Fibroblast of lung (primary cell): ENCODE measurements around the gene FLNB. TPM values are rescaled to one million over a fixed set of nuclear protein-coding genes. Genes with fewer than 3 reads are reported as not detected.

Source experiments
- DNase-seq, 2 donors: peaks; one replicate each; pipeline versions ENCODE4 v3.0.0 to v3.0.0-alpha.2; 2010; ENCODE audit warnings: low read depth in 2 of 2
- H2AFZ ChIP-seq: 2 replicates; pipeline ENCODE4 v1.5.1; 2012; ENCODE audit warnings: low read length, control low read depth, inconsistent platforms
- H3K27ac ChIP-seq: 2 replicates; pipeline ENCODE4 v1.5.1; 2011; ENCODE audit warnings: low read length, control low read depth; ENCODE audit not compliant: insufficient read depth
- H3K27me3 ChIP-seq: 2 replicates; pipeline ENCODE4 v1.5.1; 2011; ENCODE audit warnings: mild to moderate bottlenecking, low read length; ENCODE audit not compliant: control insufficient read depth, insufficient read depth
- H3K36me3 ChIP-seq: 2 replicates; pipeline ENCODE4 v1.5.1; 2011; ENCODE audit warnings: low read length; ENCODE audit not compliant: control insufficient read depth, insufficient read depth
- H3K4me1 ChIP-seq: 2 replicates; pipeline ENCODE4 v1.5.1; 2011; ENCODE audit warnings: low read length; ENCODE audit not compliant: control insufficient read depth, insufficient read depth; ENCODE audit errors: extremely low read depth
- H3K4me2 ChIP-seq: 2 replicates; pipeline ENCODE4 v1.5.1; 2011; ENCODE audit warnings: low read length, control low read depth; ENCODE audit not compliant: insufficient read depth; ENCODE audit errors: extremely low read depth
- H3K4me3 ChIP-seq, 4 experiments: fragments of 200-600 bp in 1 of 4; sonication (generic) in 1 of 4; replicated peaks in 1 of 4; 2 replicates each; pipeline ENCODE4 v1.5.1; 2011 to 2016; ENCODE audit warnings: low read length in 4 of 4, low read depth in 3 of 4, mild to moderate bottlenecking in 3 of 4, control low read depth in 2 of 4, inconsistent platforms in 1 of 4, mixed read lengths in 1 of 4; ENCODE audit not compliant: insufficient read depth in 1 of 4; ENCODE audit errors: control extremely low read depth in 1 of 4
- H3K79me2 ChIP-seq: 2 replicates; pipeline ENCODE4 v1.5.1; 2012; ENCODE audit warnings: mild to moderate bottlenecking, low read length, inconsistent platforms; ENCODE audit not compliant: control insufficient read depth, insufficient read depth
- H3K9ac ChIP-seq: 2 replicates; pipeline ENCODE4 v1.5.1; 2011; ENCODE audit warnings: mild to moderate bottlenecking, low read length, control low read depth; ENCODE audit not compliant: insufficient read depth
- H3K9me3 ChIP-seq: 2 replicates; pipeline ENCODE4 v1.5.1; 2012; ENCODE audit warnings: low read depth, low read length; ENCODE audit not compliant: control insufficient read depth, insufficient read depth
- H4K20me1 ChIP-seq: 2 replicates; pipeline ENCODE4 v1.5.1; 2011; ENCODE audit warnings: low read length; ENCODE audit not compliant: control insufficient read depth, insufficient read depth; ENCODE audit errors: extremely low read depth
- EZH2 ChIP-seq: IDR thresholded peaks from 2 replicates; pipeline ENCODE4 v1.5.1; 2012; ENCODE audit warnings: low read length, control low read depth, mild to moderate bottlenecking; ENCODE audit errors: missing control alignments
- polyA plus RNA-seq, 2 donors: library from polyadenylated mRNA; depleted of rRNA in 1 of 2; stranded (reverse) in 1 of 2; unstranded in 1 of 2; fragments of >200 nt; gene quantifications; 2 replicates each; pipeline ENCODE4 v1.2.1, GENCODE V29; 2011 to 2012; ENCODE audit warnings: missing spikeins in 1 of 2
- total RNA-seq: library from RNA; depleted of rRNA; stranded (reverse); fragments of >200 nt; gene quantifications from 2 replicates; pipeline ENCODE4 v1.2.1, GENCODE V29; 2014
- TF ChIP-seq, protein P1 (sequence below), 2 donors: IDR thresholded peaks in 1 of 2; conservative IDR thresholded peaks in 1 of 2; 1 replicate in 1 of 2; 2 replicates in 1 of 2; pipeline ENCODE4 v1.5.1; 2011 to 2012; ENCODE audit warnings: low read length in 2 of 2, control low read depth in 1 of 2, inconsistent platforms in 1 of 2, low read depth in 1 of 2, mild to moderate bottlenecking in 1 of 2

The FLNB gene
- total and polyA plus RNA-seq, 2 donors (not counting 1 experiment from before 2014, with no cell fraction given), result 81.7 to 105 TPM

DNA sequence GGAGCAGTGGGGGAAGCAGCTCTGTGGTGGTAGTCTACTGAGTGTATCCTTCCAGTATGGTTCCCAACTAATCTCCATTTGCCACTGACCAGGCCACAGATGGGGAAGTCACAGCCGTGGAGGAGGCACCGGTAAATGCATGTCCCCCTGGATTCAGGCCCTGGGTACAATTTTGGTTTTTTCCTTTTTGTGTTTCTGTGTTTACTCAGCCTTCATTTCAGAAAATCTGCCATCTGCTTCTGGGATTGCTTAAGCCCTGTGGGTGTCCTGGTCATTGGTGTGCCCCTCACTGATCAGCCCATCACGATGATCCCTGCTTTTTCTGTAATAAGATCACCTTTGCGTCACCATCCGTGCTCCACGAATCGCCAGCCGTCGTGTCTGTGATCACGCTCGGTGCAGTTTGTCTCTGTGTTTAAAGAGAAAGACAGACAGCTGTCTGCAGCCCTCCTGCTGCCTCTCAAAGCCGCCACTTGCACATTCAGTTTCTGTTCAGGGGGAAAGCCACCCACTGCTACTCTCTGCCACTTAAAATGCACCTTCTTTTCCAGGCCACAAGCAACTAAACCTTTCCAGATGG is 133.6 kb downstream of the FLNB start:
- no peak for DNase-seq
- Histone ChIP-seq H3K27me3 (no peaks in the 10 kb centered on the region), H3K79me2 (no peaks in the 10 kb centered on the region), H3K4me3 (no peak overlapping the region), H2AFZ (no peak overlapping the region), H3K9ac (no peak overlapping the region), H3K27ac (no peak overlapping the region), H3K9me3 (no peaks in the 10 kb centered on the region), H4K20me1 (no peaks in the 10 kb centered on the region), H3K36me3 (peaks cover 25% of the 10 kb centered on the region), H3K4me1 (no peaks in the 10 kb centered on the region), H3K4me2 (no peak overlapping the region)
- TF ChIP-seq EZH2, result no peak
- TF ChIP-seq, protein P1, sequence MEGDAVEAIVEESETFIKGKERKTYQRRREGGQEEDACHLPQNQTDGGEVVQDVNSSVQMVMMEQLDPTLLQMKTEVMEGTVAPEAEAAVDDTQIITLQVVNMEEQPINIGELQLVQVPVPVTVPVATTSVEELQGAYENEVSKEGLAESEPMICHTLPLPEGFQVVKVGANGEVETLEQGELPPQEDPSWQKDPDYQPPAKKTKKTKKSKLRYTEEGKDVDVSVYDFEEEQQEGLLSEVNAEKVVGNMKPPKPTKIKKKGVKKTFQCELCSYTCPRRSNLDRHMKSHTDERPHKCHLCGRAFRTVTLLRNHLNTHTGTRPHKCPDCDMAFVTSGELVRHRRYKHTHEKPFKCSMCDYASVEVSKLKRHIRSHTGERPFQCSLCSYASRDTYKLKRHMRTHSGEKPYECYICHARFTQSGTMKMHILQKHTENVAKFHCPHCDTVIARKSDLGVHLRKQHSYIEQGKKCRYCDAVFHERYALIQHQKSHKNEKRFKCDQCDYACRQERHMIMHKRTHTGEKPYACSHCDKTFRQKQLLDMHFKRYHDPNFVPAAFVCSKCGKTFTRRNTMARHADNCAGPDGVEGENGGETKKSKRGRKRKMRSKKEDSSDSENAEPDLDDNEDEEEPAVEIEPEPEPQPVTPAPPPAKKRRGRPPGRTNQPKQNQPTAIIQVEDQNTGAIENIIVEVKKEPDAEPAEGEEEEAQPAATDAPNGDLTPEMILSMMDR (conservative IDR thresholded peaks at IDR 0.05 in 1 of 2, IDR thresholded peaks at IDR 0.05 in 1 of 2; ENCODE audit: low read depth in 1 of 2, low read length in 2 of 2), result no peak

DNA sequence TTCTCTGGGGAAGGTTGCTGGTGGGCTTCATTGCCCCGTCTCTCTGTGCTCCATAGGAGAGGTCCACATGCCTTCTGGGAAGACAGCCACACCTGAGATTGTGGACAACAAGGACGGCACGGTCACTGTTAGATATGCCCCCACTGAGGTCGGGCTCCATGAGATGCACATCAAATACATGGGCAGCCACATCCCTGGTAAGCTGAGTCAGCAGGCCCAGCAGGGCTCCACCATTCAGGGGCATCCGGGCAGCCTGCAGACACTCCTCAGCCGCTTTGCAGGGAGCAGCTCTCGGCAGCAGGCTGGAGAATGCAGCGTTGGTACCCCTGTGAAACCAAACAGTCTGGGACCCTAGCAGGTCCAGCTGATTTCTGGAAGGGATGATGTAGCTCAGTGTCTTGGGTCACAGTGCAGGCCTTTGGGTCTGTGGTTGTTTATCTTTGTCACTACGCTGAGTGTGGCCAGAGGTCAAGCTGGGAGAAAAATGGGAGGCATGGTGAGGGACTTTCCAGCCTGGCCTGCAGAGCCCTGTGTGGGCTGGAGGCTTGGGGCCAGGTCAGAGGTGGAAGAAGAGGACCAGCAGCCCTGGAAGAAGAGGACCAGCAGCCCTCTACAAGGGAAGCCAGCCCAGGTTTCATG is 135.3 kb downstream of the FLNB start:
- TF ChIP-seq, protein P1 (conservative IDR thresholded peaks at IDR 0.05 in 1 of 2, IDR thresholded peaks at IDR 0.05 in 1 of 2; ENCODE audit: low read depth in 1 of 2, low read length in 2 of 2), result no peak
- TF ChIP-seq EZH2, result no peak
- Histone ChIP-seq H3K27ac (no peak overlapping the region), H3K4me2 (no peak overlapping the region), H3K4me1 (no peaks in the 10 kb centered on the region), H3K36me3 (peaks cover 21% of the 10 kb centered on the region), H2AFZ (no peak overlapping the region), H3K9me3 (no peaks in the 10 kb centered on the region), H3K27me3 (no peaks in the 10 kb centered on the region), H3K4me3 (no peak overlapping the region), H4K20me1 (no peaks in the 10 kb centered on the region), H3K79me2 (no peaks in the 10 kb centered on the region), H3K9ac (no peak overlapping the region)
- no peak for DNase-seq

DNA sequence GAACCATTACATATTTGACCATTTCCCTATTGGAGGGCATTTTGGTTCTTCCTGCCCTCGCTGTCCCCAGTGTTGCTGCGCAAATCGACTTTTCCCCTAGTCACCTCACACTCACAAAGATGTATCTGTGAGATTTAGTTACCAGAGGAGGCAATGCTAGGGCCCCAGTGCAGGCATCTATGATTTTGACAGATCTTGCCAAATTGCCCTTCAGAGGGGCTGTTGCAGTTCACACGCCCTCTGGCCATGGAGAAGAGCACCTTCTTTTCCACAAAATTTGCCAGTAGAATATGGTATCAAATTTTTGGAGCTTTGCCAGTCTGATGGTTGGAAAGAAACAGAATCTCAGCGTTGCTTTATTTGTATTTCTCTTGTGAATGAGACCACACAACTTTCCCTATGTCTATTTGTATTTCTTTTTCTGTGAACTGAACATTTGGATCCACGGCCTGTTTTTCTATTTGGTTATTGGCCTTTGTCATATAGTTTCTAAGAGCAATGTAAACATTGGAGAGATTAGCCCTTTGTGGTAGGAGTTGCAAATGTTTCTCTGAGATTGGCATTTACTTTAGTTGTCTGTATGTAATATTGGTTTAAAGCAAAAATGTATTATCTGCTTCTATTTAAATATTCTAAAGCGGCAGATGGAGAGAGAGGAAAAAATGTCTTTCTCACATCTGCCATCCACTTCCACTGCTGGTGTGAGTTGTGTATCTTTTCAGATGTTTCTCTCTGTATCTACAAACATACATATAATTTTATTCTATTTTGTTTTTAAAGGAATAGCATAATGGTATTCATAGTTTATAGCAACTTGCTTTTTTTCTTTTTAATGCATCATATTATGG is 136.5 kb downstream of the FLNB start:
- H3K79me2 ChIP-seq, result no peaks in the 10 kb centered on the region
- H3K27me3 ChIP-seq, result no peaks in the 10 kb centered on the region
- H3K9ac ChIP-seq, result no peak overlapping the region
- no peaks in the 10 kb centered on the region for H4K20me1 ChIP-seq
- H3K36me3 ChIP-seq, result peaks cover 24% of the 10 kb centered on the region
- H2AFZ ChIP-seq, result no peak overlapping the region
- no peaks in the 10 kb centered on the region for H3K4me1 ChIP-seq
- H3K4me2 ChIP-seq, result no peak overlapping the region
- H3K4me3 ChIP-seq, result no peak overlapping the region
- DNase-seq, result no peak
- H3K27ac ChIP-seq, result no peak overlapping the region
- TF ChIP-seq EZH2, result no peak
- TF ChIP-seq, protein P1 (conservative IDR thresholded peaks at IDR 0.05 in 1 of 2, IDR thresholded peaks at IDR 0.05 in 1 of 2; ENCODE audit: low read depth in 1 of 2, low read length in 2 of 2), result no peak
- H3K9me3 ChIP-seq, result no peaks in the 10 kb centered on the region
